HEK293 (cell line): ENCODE results near the gene MRPL55.

ENCODE experiments used
- CTCF ChIA-PET: fragments of 350-600 bp; formaldehyde crosslinking; extraction: SDS; loops from one replicate; lab custom pipeline; 2021; ENCODE audit warnings: antibody characterized with exemption; lab: Yijun Ruan, JAX
- POLR2A ChIA-PET: fragments of 300-600 bp; formaldehyde crosslinking; extraction: SDS; loops from one replicate; lab custom pipeline; 2020; ENCODE audit warnings: antibody characterized with exemption, inconsistent platforms; lab: Yijun Ruan, JAX
- H3K27ac ChIP-seq: fragments of 200-500 bp; sonication (Bioruptor generic); 2 replicates; pipeline ENCODE4 v1.5.1; 2014; ENCODE audit warnings: low read depth, low read length, control low read depth, inconsistent platforms; ENCODE audit errors: extremely low read depth
- H3K36me3 ChIP-seq, 2 experiments: fragments of 200-500 bp in 1 of 2; sonication (Bioruptor generic) in 1 of 2; 1 replicate in 1 of 2; 2 replicates in 1 of 2; pipeline ENCODE4 v1.5.1; 2014 to 2017; ENCODE audit warnings: inconsistent platforms in 2 of 2, low read length in 2 of 2; ENCODE audit not compliant: control insufficient read depth in 2 of 2, insufficient read depth in 1 of 2
- H3K4me1 ChIP-seq: fragments of 200-500 bp; sonication (Bioruptor generic); 2 replicates; pipeline ENCODE4 v1.5.1; 2014; ENCODE audit warnings: mild to moderate bottlenecking, low read length, inconsistent platforms; ENCODE audit not compliant: control insufficient read depth, insufficient read depth
- H3K4me3 ChIP-seq: 2 replicates; pipeline ENCODE4 v1.5.1; 2011; ENCODE audit warnings: low read depth, mild to moderate bottlenecking, control low read depth, low read length, moderate library complexity
- H3K9me3 ChIP-seq: fragments of 200-500 bp; sonication (Bioruptor generic); 2 replicates; pipeline ENCODE4 v1.5.1; 2014; ENCODE audit warnings: low read depth, low read length, inconsistent platforms; ENCODE audit not compliant: control insufficient read depth, insufficient read depth
- GLIS1 ChIP-seq: fragments of 450-650 bp; formaldehyde crosslinking; IDR thresholded peaks from 2 replicates; pipeline ENCODE4 v1.5.1; 2016; ENCODE audit warnings: missing biosample characterization, missing genetic modification characterization
- SP2 ChIP-seq: fragments of 450-650 bp; formaldehyde crosslinking; IDR thresholded peaks from 2 replicates; pipeline ENCODE4 v1.5.1; 2016; ENCODE audit warnings: missing biosample characterization, missing genetic modification characterization
- SP7 ChIP-seq: fragments of 450-650 bp; formaldehyde crosslinking; IDR thresholded peaks from 2 replicates; pipeline ENCODE4 v1.5.1; 2016; ENCODE audit warnings: missing biosample characterization, missing genetic modification characterization
- TRIM28 ChIP-seq: IDR thresholded peaks from 2 replicates; pipeline ENCODE4 v1.6.1; 2011; ENCODE audit warnings: low read length, control low read depth, borderline replicate concordance
- ZEB2 ChIP-seq: fragments of 450-650 bp; formaldehyde crosslinking; IDR thresholded peaks from 2 replicates; pipeline ENCODE4 v1.5.1; 2016; ENCODE audit warnings: missing biosample characterization, missing genetic modification characterization
- ZFHX2 ChIP-seq: fragments of 450-650 bp; formaldehyde crosslinking; conservative IDR thresholded peaks from 2 replicates; pipeline ENCODE4 v1.5.1; 2016; ENCODE audit warnings: missing biosample characterization, missing genetic modification characterization
- ZNF133 ChIP-seq: fragments of 450-650 bp; formaldehyde crosslinking; IDR thresholded peaks from 2 replicates; pipeline ENCODE4 v1.5.1; 2016; ENCODE audit warnings: missing biosample characterization, missing genetic modification characterization
- ZNF19 ChIP-seq: fragments of 450-650 bp; formaldehyde crosslinking; IDR thresholded peaks from 2 replicates; pipeline ENCODE4; 2016; ENCODE audit warnings: missing biosample characterization, missing genetic modification characterization, low read depth
- ZNF341 ChIP-seq: fragments of 450-650 bp; formaldehyde crosslinking; IDR thresholded peaks from 2 replicates; pipeline ENCODE4; 2016; ENCODE audit warnings: low read depth, missing biosample characterization, missing genetic modification characterization
- ZNF423 ChIP-seq: fragments of 450-650 bp; formaldehyde crosslinking; IDR thresholded peaks from 2 replicates; pipeline ENCODE4 v1.5.1; 2016; ENCODE audit warnings: missing biosample characterization, missing genetic modification characterization
- ZSCAN30 ChIP-seq: fragments of 450-650 bp; IDR thresholded peaks from 2 replicates; pipeline ENCODE4 v1.5.1; 2018; ENCODE audit warnings: missing biosample characterization, mild to moderate bottlenecking, missing genetic modification characterization, moderate library complexity
- TF ChIP-seq, protein P1 (sequence below): fragments of 450-650 bp; formaldehyde crosslinking; IDR thresholded peaks from 2 replicates; pipeline ENCODE4 v1.5.1; 2016; ENCODE audit warnings: missing biosample characterization, missing genetic modification characterization, borderline replicate concordance
- TF ChIP-seq, protein P2 (sequence below): fragments of 450-650 bp; formaldehyde crosslinking; IDR thresholded peaks from 2 replicates; pipeline ENCODE4; 2016; ENCODE audit warnings: missing biosample characterization, missing genetic modification characterization

The MRPL55 gene

DNA sequence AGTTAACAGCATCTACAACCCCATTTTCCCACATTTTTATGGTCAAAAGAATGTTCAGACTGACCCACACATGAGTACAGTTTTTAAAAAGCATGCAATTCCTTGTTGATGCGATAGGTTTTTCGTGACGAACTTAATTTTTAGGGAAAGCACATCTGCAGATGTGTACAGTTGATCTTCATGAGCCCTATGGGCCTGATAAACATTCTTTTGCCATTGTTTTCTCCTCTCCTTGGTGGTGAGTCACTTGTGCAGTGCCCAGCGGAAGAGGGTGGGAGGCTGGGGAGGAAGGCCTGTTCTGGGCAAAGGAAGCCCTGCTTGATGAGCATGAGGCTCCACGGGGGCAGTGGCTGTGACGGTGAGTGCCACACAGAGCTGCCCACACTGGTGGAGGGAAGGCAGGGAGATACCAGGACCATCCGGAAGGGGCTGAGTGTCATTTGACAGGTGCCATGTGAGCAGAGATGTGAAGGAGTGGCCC, 21.3 kb downstream of the MRPL55 start (continued):
- TF ChIP-seq, protein P1, sequence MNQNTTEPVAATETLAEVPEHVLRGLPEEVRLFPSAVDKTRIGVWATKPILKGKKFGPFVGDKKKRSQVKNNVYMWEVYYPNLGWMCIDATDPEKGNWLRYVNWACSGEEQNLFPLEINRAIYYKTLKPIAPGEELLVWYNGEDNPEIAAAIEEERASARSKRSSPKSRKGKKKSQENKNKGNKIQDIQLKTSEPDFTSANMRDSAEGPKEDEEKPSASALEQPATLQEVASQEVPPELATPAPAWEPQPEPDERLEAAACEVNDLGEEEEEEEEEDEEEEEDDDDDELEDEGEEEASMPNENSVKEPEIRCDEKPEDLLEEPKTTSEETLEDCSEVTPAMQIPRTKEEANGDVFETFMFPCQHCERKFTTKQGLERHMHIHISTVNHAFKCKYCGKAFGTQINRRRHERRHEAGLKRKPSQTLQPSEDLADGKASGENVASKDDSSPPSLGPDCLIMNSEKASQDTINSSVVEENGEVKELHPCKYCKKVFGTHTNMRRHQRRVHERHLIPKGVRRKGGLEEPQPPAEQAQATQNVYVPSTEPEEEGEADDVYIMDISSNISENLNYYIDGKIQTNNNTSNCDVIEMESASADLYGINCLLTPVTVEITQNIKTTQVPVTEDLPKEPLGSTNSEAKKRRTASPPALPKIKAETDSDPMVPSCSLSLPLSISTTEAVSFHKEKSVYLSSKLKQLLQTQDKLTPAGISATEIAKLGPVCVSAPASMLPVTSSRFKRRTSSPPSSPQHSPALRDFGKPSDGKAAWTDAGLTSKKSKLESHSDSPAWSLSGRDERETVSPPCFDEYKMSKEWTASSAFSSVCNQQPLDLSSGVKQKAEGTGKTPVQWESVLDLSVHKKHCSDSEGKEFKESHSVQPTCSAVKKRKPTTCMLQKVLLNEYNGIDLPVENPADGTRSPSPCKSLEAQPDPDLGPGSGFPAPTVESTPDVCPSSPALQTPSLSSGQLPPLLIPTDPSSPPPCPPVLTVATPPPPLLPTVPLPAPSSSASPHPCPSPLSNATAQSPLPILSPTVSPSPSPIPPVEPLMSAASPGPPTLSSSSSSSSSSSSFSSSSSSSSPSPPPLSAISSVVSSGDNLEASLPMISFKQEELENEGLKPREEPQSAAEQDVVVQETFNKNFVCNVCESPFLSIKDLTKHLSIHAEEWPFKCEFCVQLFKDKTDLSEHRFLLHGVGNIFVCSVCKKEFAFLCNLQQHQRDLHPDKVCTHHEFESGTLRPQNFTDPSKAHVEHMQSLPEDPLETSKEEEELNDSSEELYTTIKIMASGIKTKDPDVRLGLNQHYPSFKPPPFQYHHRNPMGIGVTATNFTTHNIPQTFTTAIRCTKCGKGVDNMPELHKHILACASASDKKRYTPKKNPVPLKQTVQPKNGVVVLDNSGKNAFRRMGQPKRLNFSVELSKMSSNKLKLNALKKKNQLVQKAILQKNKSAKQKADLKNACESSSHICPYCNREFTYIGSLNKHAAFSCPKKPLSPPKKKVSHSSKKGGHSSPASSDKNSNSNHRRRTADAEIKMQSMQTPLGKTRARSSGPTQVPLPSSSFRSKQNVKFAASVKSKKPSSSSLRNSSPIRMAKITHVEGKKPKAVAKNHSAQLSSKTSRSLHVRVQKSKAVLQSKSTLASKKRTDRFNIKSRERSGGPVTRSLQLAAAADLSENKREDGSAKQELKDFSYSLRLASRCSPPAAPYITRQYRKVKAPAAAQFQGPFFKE (tag by site-specific recombination) = no peak
- peak; percentile 58 for TF ChIP-seq SP7 (tag by site-specific recombination)
- TF ChIP-seq SP2 = peak; percentile 26; the same call in 1 of the 2 replicates
- no peak for TF ChIP-seq ZNF19 (tag by site-specific recombination)

DNA sequence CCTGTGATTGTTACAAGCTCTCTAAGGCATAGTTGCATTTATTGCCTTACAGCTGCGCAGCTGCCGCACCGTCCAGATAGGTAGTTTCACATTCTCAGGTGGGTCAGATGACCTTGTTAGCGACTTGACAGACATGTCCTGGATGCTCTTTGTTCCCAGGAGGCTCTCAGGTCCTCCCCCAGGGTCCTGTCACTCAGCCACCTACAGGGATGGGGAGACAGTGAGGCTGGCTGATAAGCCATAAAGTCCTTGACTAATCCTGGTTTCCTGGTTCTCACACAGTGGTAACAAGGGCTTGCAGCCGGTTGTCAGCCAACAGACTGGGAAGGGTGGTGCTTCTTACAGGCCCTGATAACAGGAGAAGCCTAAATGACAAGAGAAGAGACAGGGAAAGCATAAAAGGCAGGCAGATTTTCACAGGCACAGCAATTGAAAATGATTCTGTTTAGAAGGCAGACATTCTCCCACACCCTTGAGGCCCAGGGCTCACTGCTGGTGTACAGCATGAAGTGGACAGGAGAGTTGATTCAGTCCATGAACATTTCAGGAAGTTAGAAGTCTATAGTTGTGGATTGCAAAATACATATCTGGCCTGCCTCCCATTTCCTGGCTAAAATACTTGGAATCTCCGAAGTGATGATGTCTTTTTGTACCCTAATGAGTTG, 23.7 kb downstream of the MRPL55 start:
- no peak overlapping the region; the same call in 1 of the 2 replicates for H3K4me3 ChIP-seq
- H3K9me3 ChIP-seq = no peaks in the 10 kb centered on the region
- peak; percentile 84 for TF ChIP-seq GLIS1 (tag by site-specific recombination)
- TF ChIP-seq, protein P2, sequence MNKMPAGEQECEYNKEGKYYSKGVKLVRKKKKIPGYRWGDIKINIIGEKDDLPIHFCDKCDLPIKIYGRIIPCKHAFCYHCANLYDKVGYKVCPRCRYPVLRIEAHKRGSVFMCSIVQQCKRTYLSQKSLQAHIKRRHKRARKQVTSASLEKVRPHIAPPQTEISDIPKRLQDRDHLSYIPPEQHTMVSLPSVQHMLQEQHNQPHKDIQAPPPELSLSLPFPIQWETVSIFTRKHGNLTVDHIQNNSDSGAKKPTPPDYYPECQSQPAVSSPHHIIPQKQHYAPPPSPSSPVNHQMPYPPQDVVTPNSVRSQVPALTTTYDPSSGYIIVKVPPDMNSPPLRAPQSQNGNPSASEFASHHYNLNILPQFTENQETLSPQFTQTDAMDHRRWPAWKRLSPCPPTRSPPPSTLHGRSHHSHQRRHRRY = no peak
- 0 out of 2 replicates have a peak, but pooled peaks have one; percentile 7 for TF ChIP-seq ZFHX2 (tag by site-specific recombination)
- TF ChIP-seq ZEB2 (tag by site-specific recombination) = 0 out of 2 replicates have a peak, but pooled peaks have one; percentile 20
- peak; percentile 91 for TF ChIP-seq TRIM28
- TF ChIP-seq, all 188 proteins: peak for 4
- Histone ChIP-seq H3K27ac (no peak overlapping the region; the same call in 1 of the 2 replicates), H3K36me3 (peaks cover 0 to 54% of the 10 kb centered on the region in 2 experiments; a peak in 2 of 3 replicates), H3K4me1 (peaks cover 45% of the 10 kb centered on the region)
- CTCF ChIA-PET = interaction anchor here (1.4 kb wide), 1 partner anchor 14 kb away, joined by 3 read pairs; no protein-coding TSS in a partner anchor
- POLR2A ChIA-PET = no interaction called here

DNA sequence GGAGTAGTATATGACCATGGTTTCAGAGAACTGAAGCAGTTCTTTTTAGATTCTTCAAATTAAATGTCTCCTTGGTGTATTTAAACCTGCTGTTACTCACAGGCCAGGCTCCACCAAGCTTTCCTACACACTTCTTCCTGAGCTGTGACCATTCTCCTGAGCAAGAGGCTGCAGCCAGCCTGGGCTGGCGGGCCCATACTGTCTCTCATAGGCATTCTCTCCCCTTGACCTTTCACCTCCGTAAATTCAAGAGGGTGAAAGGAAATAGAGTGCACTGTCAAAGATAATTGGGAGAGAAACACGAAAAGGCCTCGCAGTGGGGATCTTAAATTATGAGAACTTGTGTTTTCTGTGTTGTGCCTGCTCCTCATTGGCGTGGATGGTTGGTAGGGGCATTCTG, 24.3 kb downstream of the MRPL55 start:
- CTCF ChIA-PET = interaction anchor here (0.6 to 1.2 kb wide), 4 partner anchors 46 to 416 kb away, joined by 3 to 5 read pairs (median 4); no protein-coding TSS in a partner anchor
- no peaks in the 10 kb centered on the region for H3K9me3 ChIP-seq
- TF ChIP-seq ZNF423 (tag by site-specific recombination) (no peak), ZNF341 (tag by site-specific recombination) (no peak), ZNF133 (tag by site-specific recombination) (no peak), ZSCAN30 (no peak)
- peak overlapping the region; percentile 76 for H3K4me3 ChIP-seq
- peaks cover 43% of the 10 kb centered on the region for H3K4me1 ChIP-seq
- H3K36me3 ChIP-seq = peaks cover 0 to 49% of the 10 kb centered on the region in 2 experiments; a peak in 2 of 3 replicates
- H3K27ac ChIP-seq = no peak overlapping the region; the same call in 1 of the 2 replicates
- POLR2A ChIA-PET = interaction anchor here (1.0 kb wide), 1 partner anchor 13 kb away, joined by 3 read pairs; no protein-coding TSS in a partner anchor
